GM19328 (cell line): Measurements from ENCODE around the gene ENTPD5.
"Not testable (repeated sequence)": the region's sequence is repeated elsewhere in the genome, so short reads cannot be mapped to it uniquely, and the experiment has no call there.

Source experiments
- ATAC-seq: cut with Tn5 transposase; IDR thresholded peaks from one replicate; pipeline ENCODE4 v1.9.1; 2021; ENCODE audit warnings: mild to moderate bottlenecking, moderate library complexity; ENCODE audit not compliant: unreplicated experiment

The ENTPD5 gene

DNA sequence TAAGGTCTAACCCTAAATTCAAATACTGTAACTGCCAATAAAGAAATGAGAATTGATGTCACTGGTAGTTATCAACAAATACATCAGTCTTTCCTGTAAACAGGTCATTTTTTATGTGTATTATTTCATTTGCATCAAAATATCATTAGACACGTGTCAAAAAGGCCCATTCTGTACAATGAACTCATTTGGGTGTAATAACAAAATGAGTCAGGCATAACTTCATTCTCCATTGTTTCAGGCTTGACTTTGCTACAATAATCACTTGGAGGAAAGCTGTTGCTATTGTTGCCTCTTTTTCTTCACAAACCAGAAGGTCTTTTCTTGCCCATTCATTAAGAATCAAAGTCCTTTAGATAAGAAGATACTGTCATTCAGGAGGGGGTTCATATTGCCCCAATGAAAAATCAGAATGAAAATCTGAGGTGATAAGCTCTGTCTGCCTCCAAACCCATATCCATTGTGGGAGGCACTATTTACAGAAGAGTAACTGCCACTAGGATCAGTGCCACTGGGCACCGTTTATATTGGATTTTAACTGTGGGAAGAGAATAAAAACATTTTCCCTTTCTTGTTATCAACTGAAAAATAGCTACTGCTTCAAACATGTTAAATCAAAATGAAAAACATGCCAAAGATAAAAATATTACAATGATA lies 10.1 kb downstream of the ENTPD5 start:
- ATAC-seq: no peak

DNA sequence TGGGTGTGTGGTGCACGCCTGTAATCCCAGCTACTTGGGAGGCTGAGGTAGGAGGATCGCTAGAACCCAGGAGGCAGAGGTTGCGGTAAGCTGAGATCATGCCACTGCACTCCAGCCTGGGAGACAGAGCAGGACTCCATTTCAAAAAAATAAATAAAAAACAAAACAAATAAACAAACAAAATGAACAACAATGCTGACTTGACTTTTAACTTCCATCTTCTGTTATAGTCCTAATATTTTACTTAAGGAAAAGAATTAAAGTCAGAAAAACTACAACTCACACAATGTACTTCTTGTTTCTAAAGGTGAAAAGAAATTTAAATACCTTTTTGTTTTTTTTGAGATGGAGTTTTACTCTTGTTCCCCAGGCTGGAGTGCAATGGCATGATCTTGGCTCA lies 13.4 kb downstream of the ENTPD5 start:
- not testable (repeated sequence) for ATAC-seq

- no peak for ATAC-seq
Measured at GRCh38 chr14:73998726-73999125, 20.4 kb downstream of the ENTPD5 start.

GRCh38 chr14:73997944-73998447 lies 21.1 kb downstream of the ENTPD5 start:
- no peak for ATAC-seq

- no peak for ATAC-seq
Measured at GRCh38 chr14:73997108-73997943, 21.8 kb downstream of the ENTPD5 start.

DNA sequence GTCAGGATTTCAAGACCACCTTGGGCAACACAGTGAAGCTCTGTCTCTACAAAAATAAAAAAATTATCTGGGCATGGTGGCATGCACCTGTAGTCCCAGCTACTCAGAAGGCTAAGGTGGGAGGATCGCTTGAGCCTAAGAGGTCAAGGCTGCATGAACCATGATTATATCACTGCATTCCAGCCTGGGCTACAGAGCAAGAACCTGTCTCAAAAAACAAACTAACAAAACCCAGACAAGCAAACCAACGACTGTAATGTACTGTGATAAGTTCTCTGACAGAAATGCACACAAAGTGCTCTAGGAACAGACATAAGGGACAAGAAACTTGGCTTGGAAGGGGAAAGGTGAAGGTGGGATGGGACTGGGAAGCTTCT lies 22.4 kb downstream of the ENTPD5 start:
- ATAC-seq: no peak

- no peak for ATAC-seq
Measured at GRCh38 chr14:73995977-73996378, 23.1 kb downstream of the ENTPD5 start.

- not testable (repeated sequence) for ATAC-seq
Measured at GRCh38 chr14:73994926-73995325, 24.2 kb downstream of the ENTPD5 start.

DNA sequence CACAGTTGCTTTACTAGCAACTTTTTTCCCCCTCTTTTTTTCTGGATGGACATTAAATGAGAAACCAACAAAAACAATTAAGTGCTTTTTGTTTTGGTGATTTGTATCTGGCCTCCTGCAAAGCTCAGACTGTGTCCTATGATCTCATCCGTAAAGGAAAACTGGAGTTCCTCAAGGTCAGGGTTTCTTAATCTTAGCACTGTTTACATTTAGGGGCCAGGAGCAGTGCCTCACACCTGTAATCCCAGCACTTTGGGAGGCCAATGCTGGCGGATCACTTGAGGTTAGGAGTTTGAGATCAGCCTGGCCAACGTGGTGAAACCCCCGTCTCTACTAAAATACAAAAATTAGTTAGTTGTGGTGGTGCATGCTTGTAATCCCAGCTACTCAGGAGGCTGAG lies 28.0 kb downstream of the ENTPD5 start:
- ATAC-seq: no peak

GRCh38 chr14:73988656-73989055 lies 30.4 kb downstream of the ENTPD5 start:
- ATAC-seq: not testable (repeated sequence)

GRCh38 chr14:73988065-73988464 lies 31.0 kb downstream of the ENTPD5 start:
- no peak for ATAC-seq

DNA sequence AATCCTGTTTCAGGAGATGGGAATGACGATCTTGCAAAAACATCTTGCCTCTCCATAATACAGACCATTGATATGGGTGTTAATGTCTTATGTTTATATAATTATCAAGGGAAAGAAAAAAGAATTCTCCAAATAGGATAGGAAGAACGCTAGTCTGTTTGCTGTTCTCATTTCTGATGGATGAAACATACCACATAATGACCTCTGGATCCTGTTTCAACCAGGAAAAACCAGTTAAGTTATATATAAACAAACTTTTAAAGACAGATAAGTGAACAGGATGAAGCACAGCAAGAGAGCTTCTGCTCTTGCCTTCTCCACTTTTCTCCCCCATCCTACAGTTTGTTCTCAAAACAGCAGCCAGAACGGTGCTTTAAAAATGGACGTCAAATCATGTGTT lies 41.2 kb downstream of the ENTPD5 start:
- no peak for ATAC-seq

GRCh38 chr14:73976125-73976524 lies 43.0 kb downstream of the ENTPD5 start:
- no peak for ATAC-seq

DNA sequence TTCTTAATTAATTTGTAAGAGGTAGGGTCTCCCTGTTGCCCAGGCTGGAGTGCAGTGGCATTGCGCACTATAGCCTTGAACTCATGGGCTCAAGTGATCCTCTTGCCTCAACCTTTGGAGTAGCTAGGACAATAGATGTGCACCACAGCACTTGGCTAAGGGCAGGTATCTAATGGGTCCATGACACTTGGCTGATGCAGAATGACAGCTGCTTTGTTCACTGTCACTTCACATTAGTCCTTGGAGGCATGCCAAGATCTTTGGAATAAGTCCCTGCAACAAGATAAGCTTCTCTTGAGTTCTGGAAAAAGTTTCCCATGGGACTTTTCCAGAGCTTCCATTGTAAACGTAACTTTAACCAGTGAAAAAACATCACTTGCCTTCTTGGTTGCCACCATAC lies 45.6 kb downstream of the ENTPD5 start:
- no peak for ATAC-seq

DNA sequence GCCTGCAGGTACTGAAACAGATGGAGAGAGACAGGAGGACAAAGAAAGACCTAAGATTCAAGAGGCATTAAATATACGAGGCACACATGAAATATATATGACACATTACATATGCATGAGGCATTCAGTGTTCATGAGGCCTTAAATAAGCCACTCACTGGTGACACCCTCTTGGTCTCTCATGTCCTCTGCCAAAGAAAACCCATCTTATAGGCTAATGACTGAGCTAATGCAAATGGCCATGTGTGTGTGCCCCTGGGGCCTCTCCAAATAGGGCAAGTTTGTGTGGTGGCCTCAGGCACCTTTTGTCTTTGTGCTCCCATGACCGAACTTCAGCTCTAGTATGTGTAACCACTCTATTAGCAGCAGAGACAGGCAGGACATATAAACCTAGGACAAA lies 50.2 kb downstream of the ENTPD5 start:
- no peak for ATAC-seq

DNA sequence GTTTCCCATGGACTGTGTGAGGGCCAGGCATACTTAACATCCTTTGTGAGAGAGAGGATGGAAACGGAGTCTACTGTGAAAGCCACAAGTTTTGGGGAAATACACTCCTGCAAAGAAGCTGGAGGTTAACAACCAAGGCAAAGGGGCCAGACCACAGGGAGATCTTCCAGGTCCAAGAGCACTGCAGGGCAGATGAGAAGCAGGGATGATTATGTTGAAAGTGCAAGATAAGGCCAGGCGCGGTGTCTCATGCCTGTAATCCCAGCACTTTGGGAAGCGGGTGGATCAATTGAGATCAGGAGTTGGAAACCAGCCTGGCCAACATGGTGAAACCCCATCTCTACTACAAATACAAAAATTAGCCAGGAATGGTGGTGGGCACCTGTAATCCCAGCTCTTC lies 53.9 kb downstream of the ENTPD5 start:
- ATAC-seq: no peak

DNA sequence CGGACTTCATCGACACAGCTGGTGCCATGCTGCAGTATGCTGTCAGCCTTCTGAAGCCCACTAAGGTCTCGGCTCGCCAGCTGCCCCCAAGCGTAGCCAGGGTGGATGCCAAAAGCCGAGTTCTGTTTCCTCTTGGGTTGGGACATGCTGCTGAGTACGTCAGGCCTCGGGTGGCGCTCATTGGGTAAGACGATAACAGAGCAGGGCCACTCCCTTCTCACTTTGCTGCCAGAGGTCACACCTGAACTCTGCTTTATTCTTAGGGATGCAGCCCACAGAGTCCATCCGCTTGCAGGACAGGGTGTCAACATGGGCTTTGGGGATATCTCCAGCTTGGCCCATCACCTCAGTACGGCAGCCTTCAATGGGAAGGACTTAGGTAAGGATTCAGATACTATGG lies 57.9 kb downstream of the ENTPD5 start:
- ATAC-seq: no peak

- no peak for ATAC-seq
Measured at GRCh38 chr14:73958591-73958990, 60.5 kb downstream of the ENTPD5 start.

GRCh38 chr14:73955674-73956073 lies 63.4 kb downstream of the ENTPD5 start:
- ATAC-seq: no peak

DNA sequence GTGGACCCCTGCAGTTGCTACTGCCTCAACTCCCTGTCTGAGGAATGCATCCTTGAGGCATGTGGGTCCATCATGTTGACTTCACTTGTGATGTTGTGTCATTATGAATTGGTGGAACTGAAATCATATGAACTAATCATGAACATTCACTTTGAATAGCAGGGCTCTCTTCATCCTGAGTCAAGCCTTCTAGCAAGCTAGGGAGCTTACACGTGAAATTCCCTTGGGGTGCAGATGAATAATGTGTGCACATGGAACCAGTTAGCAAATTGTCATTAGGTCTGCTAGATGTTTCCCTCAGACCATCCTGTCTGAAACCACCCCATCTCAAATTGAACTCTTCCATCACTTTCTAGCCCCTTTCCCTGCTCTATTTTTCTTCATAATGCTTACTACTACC lies 65.4 kb downstream of the ENTPD5 start:
- no peak for ATAC-seq

- ATAC-seq: peak; percentile 94
Measured at GRCh38 chr14:73949752-73950734, 69.0 kb downstream of the ENTPD5 start, which contains the start of the genes COQ6 and FAM161B. Gene COQ6, plus strand, starts transcription at chr14:73950302. Its CDS starts 31 bp downstream, at chr14:73950333. Gene FAM161B, minus strand, starts transcription at chr14:73950094. Its CDS starts 68 bp downstream, at chr14:73950026.
